Epithelial cell of proximal tubule (primary cell): ENCODE data around the gene COL25A1. TPM values are rescaled to one million over a fixed set of nuclear protein-coding genes. Genes with fewer than 3 reads are reported as not detected.

Experiments
- DNase-seq: peaks from one replicate; pipeline ENCODE4 v3.0.0-alpha.2; 2011; ENCODE audit warnings: low read depth
- H3K4me3 ChIP-seq: 2 replicates; pipeline ENCODE4 v1.5.1; 2011; ENCODE audit warnings: low read depth, mild to moderate bottlenecking, low read length
- CTCF ChIP-seq: conservative IDR thresholded peaks from 2 replicates; pipeline ENCODE4 v1.5.1; 2012; ENCODE audit warnings: low read depth, mild to moderate bottlenecking, low read length
- total RNA-seq: library from RNA; depleted of rRNA; stranded (reverse); fragments of >200 nt; gene quantifications from 2 replicates; pipeline ENCODE4 v1.2.3, GENCODE V29; 2015

COL25A1 gene
- total RNA-seq, 1 donor from 2014 or later: 0.46 TPM

- no peak for DNase-seq
- no peak for TF ChIP-seq CTCF
- no peak overlapping the region for H3K4me3 ChIP-seq
Observed at GRCh38 chr4:108916638-108917037, 385.8 kb downstream of the COL25A1 start.

- H3K4me3 ChIP-seq: no peak overlapping the region
- DNase-seq: no peak
- no peak for TF ChIP-seq CTCF
Observed at GRCh38 chr4:108906866-108907367, 395.5 kb downstream of the COL25A1 start.

- DNase-seq: no peak
- no peak overlapping the region for H3K4me3 ChIP-seq
- TF ChIP-seq CTCF: no peak
Observed at GRCh38 chr4:108906006-108906405, 396.5 kb downstream of the COL25A1 start.

- DNase-seq: no peak
- H3K4me3 ChIP-seq: no peak overlapping the region
- TF ChIP-seq CTCF: no peak
Observed at GRCh38 chr4:108903464-108904221, 398.8 kb downstream of the COL25A1 start.

- no peak overlapping the region for H3K4me3 ChIP-seq
- DNase-seq: no peak
- TF ChIP-seq CTCF: no peak
Observed at GRCh38 chr4:108902769-108903168, 399.7 kb downstream of the COL25A1 start.

GRCh38 chr4:108901291-108901690 lies 401.2 kb downstream of the COL25A1 start:
- no peak for TF ChIP-seq CTCF
- no peak overlapping the region for H3K4me3 ChIP-seq
- DNase-seq: no peak
